A549 (cell line): Measurements from ENCODE around the gene TRIM29. TPM values are rescaled to one million over a fixed set of nuclear protein-coding genes. Genes with fewer than 3 reads are reported as not detected.
A peak's percentile ranks its signal among the peaks of the same experiment; 100 is the strongest.

Experiments used
- ATAC-seq, 2 experiments: fragments of 200-7000 bp in 1 of 2; fragments of >200 bp in 1 of 2; cut with Nextera tagmentation in 1 of 2; cut with Tn5 transposase in 1 of 2; 3 replicates each; pipeline versions ENCODE4 v1.8.0 to v1.9.1; 2018 to 2020; ENCODE audit warnings: mild to moderate bottlenecking in 1 of 2, moderate library complexity in 1 of 2
- CTCF ChIA-PET: fragments of 300-600 bp; sonication (Branson Sonifier 250); formaldehyde crosslinking; extraction: SDS; loops from one replicate; lab custom pipeline; 2021; ENCODE audit warnings: antibody characterized with exemption, inconsistent platforms; lab: Yijun Ruan, JAX
- POLR2A ChIA-PET: fragments of 350-600 bp; formaldehyde crosslinking; extraction: SDS; loops from one replicate; lab custom pipeline; 2021; ENCODE audit warnings: antibody characterized with exemption, inconsistent platforms; lab: Yijun Ruan, JAX
- DNase-seq, 2 experiments: peaks; one replicate each; pipeline versions ENCODE4 v3.0.0 to v3.0.0-alpha.2; 2011 to 2016; ENCODE audit warnings: low read depth in 1 of 2, low spot score in 1 of 2
- FAIRE-seq: peaks from 2 replicates; lab custom pipeline; 2011; peaks lifted over from hg19 to GRCh38; lab: Jason Lieb, UNC
- H3K27ac ChIP-seq, 2 experiments: fragments of >200 bp; sonication (Bioruptor Twin); formaldehyde crosslinking; 3 replicates each; pipeline ENCODE4 v1.5.1; 2016 to 2017
- H3K4me1 ChIP-seq: fragments of >200 bp; sonication (Bioruptor Twin); formaldehyde crosslinking; 3 replicates; pipeline ENCODE4 v1.6.1; 2016
- H3K4me2 ChIP-seq: fragments of >200 bp; sonication (Bioruptor Twin); formaldehyde crosslinking; 3 replicates; pipeline ENCODE4 v1.6.1; 2016
- H3K4me3 ChIP-seq: fragments of >200 bp; sonication (Bioruptor Twin); formaldehyde crosslinking; 3 replicates; pipeline ENCODE4 v1.5.1; 2016
- H3K9me3 ChIP-seq: fragments of >200 bp; sonication (Bioruptor Twin); formaldehyde crosslinking; 3 replicates; pipeline ENCODE4 v1.6.1; 2016
- ATOH8 ChIP-seq: fragments of 250-450 bp; sonication (Bioruptor Pico); IDR thresholded peaks from 2 replicates; pipeline ENCODE4 v1.5.0; 2020; ENCODE audit warnings: low read depth, mild to moderate bottlenecking, moderate library complexity
- BHLHE40 ChIP-seq: IDR thresholded peaks from 2 replicates; pipeline ENCODE4 v1.6.1; 2012; ENCODE audit warnings: low read depth, low read length, inconsistent platforms
- CBX2 ChIP-seq: fragments of 200-600 bp; sonication (generic); IDR thresholded peaks from 2 replicates; pipeline ENCODE4 v1.6.1; 2016; ENCODE audit warnings: low read depth, mild to moderate bottlenecking, borderline replicate concordance
- CEBPB ChIP-seq, 2 experiments: fragments of >200 bp in 1 of 2; sonication (Bioruptor Twin) in 1 of 2; formaldehyde crosslinking in 1 of 2; IDR thresholded peaks; 2 replicates each; pipeline ENCODE4 v1.6.1; 2012 to 2016
- CHD2 ChIP-seq: fragments of 150-350 bp; IDR thresholded peaks from 2 replicates; pipeline ENCODE4 v1.6.1; 2014; ENCODE audit warnings: low read length; ENCODE audit not compliant: partially characterized antibody
- CHD4 ChIP-seq: fragments of 200-600 bp; sonication (generic); IDR thresholded peaks from 2 replicates; pipeline ENCODE4 v1.6.1; 2016; ENCODE audit warnings: antibody characterized with exemption, mild to moderate bottlenecking, borderline replicate concordance
- CTCF ChIP-seq: fragments of >200 bp; sonication (Bioruptor Twin); formaldehyde crosslinking; IDR thresholded peaks from 3 replicates; pipeline ENCODE4 v1.5.1; 2016
- EHF ChIP-seq: fragments of 250-450 bp; sonication (Bioruptor Pico); IDR thresholded peaks from 2 replicates; pipeline ENCODE4 v1.5.0; 2020; ENCODE audit warnings: mild to moderate bottlenecking
- EP300 ChIP-seq, 2 experiments: fragments of >200 bp; sonication (Bioruptor Twin); formaldehyde crosslinking; IDR thresholded peaks; 2 replicates in 1 of 2; 3 replicates in 1 of 2; pipeline ENCODE4 v1.6.1; 2016 to 2017
- FOXS1 ChIP-seq: fragments of 250-450 bp; sonication (Bioruptor Pico); IDR thresholded peaks from 2 replicates; pipeline ENCODE4 v1.5.0; 2020; ENCODE audit warnings: mild to moderate bottlenecking, moderate library complexity
- HDAC2 ChIP-seq: fragments of 200-600 bp; sonication (generic); IDR thresholded peaks from 2 replicates; pipeline ENCODE4 v1.6.1; 2016
- HES2 ChIP-seq: fragments of >200 bp; sonication (Bioruptor Twin); formaldehyde crosslinking; IDR thresholded peaks from 2 replicates; pipeline ENCODE4 v1.6.1; 2016
- HOXA7 ChIP-seq: fragments of 250-450 bp; sonication (Bioruptor Pico); IDR thresholded peaks from 2 replicates; pipeline ENCODE4 v1.5.0; 2020; ENCODE audit warnings: mild to moderate bottlenecking, moderate library complexity
- MAX ChIP-seq: IDR thresholded peaks from 2 replicates; pipeline ENCODE4 v1.6.1; 2012
- NFE2L2 ChIP-seq: fragments of 150-350 bp; conservative IDR thresholded peaks from 2 replicates; pipeline ENCODE4 v1.6.1; 2014; ENCODE audit warnings: low read length
- NPAS2 ChIP-seq: fragments of 250-450 bp; sonication (Bioruptor Pico); IDR thresholded peaks from 2 replicates; pipeline ENCODE4 v1.8.0; 2022; ENCODE audit warnings: mild to moderate bottlenecking, moderate library complexity, borderline replicate concordance
- PHF8 ChIP-seq: fragments of 200-600 bp; sonication (generic); IDR thresholded peaks from 2 replicates; pipeline ENCODE4 v1.6.1; 2016; ENCODE audit warnings: low read depth, mild to moderate bottlenecking, antibody characterized with exemption, moderate library complexity, borderline replicate concordance
- RARB ChIP-seq: fragments of 250-450 bp; sonication (Bioruptor Pico); IDR thresholded peaks from 2 replicates; pipeline ENCODE4 v1.8.0; 2021; ENCODE audit warnings: mild to moderate bottlenecking, moderate library complexity
- RNF2 ChIP-seq: fragments of 200-600 bp; sonication (generic); IDR thresholded peaks from 2 replicates; pipeline ENCODE4 v1.6.1; 2016; ENCODE audit warnings: low read depth, mild to moderate bottlenecking, antibody characterized with exemption, moderate library complexity, borderline replicate concordance
- SMC3 ChIP-seq: fragments of >200 bp; sonication (Bioruptor Twin); formaldehyde crosslinking; IDR thresholded peaks from 3 replicates; pipeline ENCODE4 v1.6.1; 2018; ENCODE audit warnings: inconsistent platforms
- ZC3H11A ChIP-seq: fragments of 450-650 bp; IDR thresholded peaks from 2 replicates; pipeline ENCODE4 v1.6.1; 2014; ENCODE audit warnings: antibody characterized with exemption, mild to moderate bottlenecking
- ZNF302 ChIP-seq: fragments of 250-450 bp; sonication (Bioruptor Pico); IDR thresholded peaks from 2 replicates; pipeline ENCODE4 v1.9.0; 2021; ENCODE audit warnings: inconsistent platforms, mild to moderate bottlenecking, moderate library complexity
- WGBS: methylation state at CpG from one replicate; pipeline ENCODE4 v1.1.6; 2017; ENCODE audit errors: missing lambda C conversion rate; 5-methylcytosine and 5-hydroxymethylcytosine counted together
- polyA plus RNA-seq, 4 experiments: library from polyadenylated mRNA; depleted of rRNA in 3 of 4; stranded (reverse); fragments of >200 nt; fragmentation: RNase III in 1 of 4; extraction: RNeasy Plus Mini Kit Qiagen cat#74134 plus additional on column Dnase treatment in 1 of 4; gene quantifications; 2 replicates in 3 of 4; 3 replicates in 1 of 4; pipeline ENCODE4 v1.2.3, GENCODE V29; 2011 to 2017

TRIM29 gene
- polyA plus RNA-seq, 2 of the 4 experiments (the other 2 are of a cell fraction), result 2.7 to 3.6 TPM

- FAIRE-seq (no peak), DNase-seq (no peak), ATAC-seq (peak in 1 of 2 experiments; percentile 59; a peak in 3 of 6 replicates)
- Histone ChIP-seq H3K4me1 (no peaks in the 10 kb centered on the region), H3K9me3 (no peaks in the 10 kb centered on the region), H3K27ac (no peak overlapping the region), H3K4me3 (no peak overlapping the region), H3K4me2 (no peak overlapping the region)
- ChIA-PET CTCF (no interaction called here), POLR2A (no interaction called here)
- WGBS, result 64% methylated on average over 14 of the region's 20 CpGs
- no peak for TF ChIP-seq ZNF302 (CRISPR knock-in tag)
These were observed 22.5 kb downstream of the TRIM29 start for GRCh38 chr11:120115272-120116000.

- Histone ChIP-seq H3K4me3 (no peak overlapping the region), H3K4me2 (no peak overlapping the region), H3K4me1 (no peaks in the 10 kb centered on the region), H3K27ac (no peak overlapping the region), H3K9me3 (no peaks in the 10 kb centered on the region)
- ATAC-seq (no peak), DNase-seq (no peak), FAIRE-seq (no peak)
- CTCF ChIA-PET, result interaction anchor here (0.6 to 1.6 kb wide), 3 partner anchors 14 to 385 kb away, joined by 3 to 4 read pairs (median 4); no protein-coding TSS in a partner anchor
- POLR2A ChIA-PET, result no interaction called here
- WGBS, result 68% methylated on average over 12 of the region's 15 CpGs
- TF ChIP-seq MAX (no peak), CBX2 (no peak), SMC3 (no peak), ZNF302 (CRISPR knock-in tag) (no peak), NFE2L2 (no peak), ATOH8 (CRISPR knock-in tag) (no peak), FOXS1 (CRISPR knock-in tag) (no peak), RARB (CRISPR knock-in tag) (no peak), HES2 (no peak), CHD2 (no peak), EP300 (IDR thresholded peaks at IDR 0.05) (no peak), NPAS2 (CRISPR knock-in tag) (no peak), RNF2 (no peak), CTCF (no peak), CEBPB (IDR thresholded peaks at IDR 0.05) (no peak), EHF (no peak)
These were observed 25.6 kb downstream of the TRIM29 start for GRCh38 chr11:120112174-120112796.

GRCh38 chr11:120109531-120109930 is 28.4 kb downstream of the TRIM29 start:
- H3K4me1 ChIP-seq, result no peaks in the 10 kb centered on the region
- FAIRE-seq (no peak), ATAC-seq (no peak), DNase-seq (no peak)
- WGBS, result 0% methylated on average over 1 of the region's 5 CpGs
- POLR2A ChIA-PET, result no interaction called here
- no peak overlapping the region for H3K4me2 ChIP-seq
- H3K27ac ChIP-seq, result no peak overlapping the region
- no peak overlapping the region for H3K4me3 ChIP-seq
- H3K9me3 ChIP-seq, result no peaks in the 10 kb centered on the region
- CTCF ChIA-PET, result interaction anchor here (0.8 to 4.0 kb wide), 18 partner anchors 9 to 634 kb away, joined by 3 to 51 read pairs (median 8); no protein-coding TSS in a partner anchor
- TF ChIP-seq ZC3H11A (no peak), HDAC2 (no peak), BHLHE40 (no peak), EP300 (IDR thresholded peaks at IDR 0.05) (no peak), HOXA7 (CRISPR knock-in tag) (no peak), CBX2 (no peak), PHF8 (no peak), NPAS2 (CRISPR knock-in tag) (no peak), CHD4 (no peak)
- TF ChIP-seq, all 56 proteins: peak for 0
